GM12892 (cell line): ENCODE data around the gene GTPBP8.

Experiments
- DNase-seq: peaks from one replicate; pipeline ENCODE4 v3.0.0; 2011; ENCODE audit not compliant: insufficient read length
- FAIRE-seq: peaks from 2 replicates; lab custom pipeline; 2011; peaks lifted over from hg19 to GRCh38; lab: Jason Lieb, UNC
- POLR2A ChIP-seq: IDR thresholded peaks from 2 replicates; pipeline ENCODE4 v1.6.1; 2011; ENCODE audit warnings: low read depth, low read length, control low read depth
- POLR2AphosphoS5 ChIP-seq: IDR thresholded peaks from 2 replicates; pipeline ENCODE4 v1.6.1; 2011; ENCODE audit warnings: low read depth, low read length, control low read depth
- TAF1 ChIP-seq: IDR thresholded peaks from 2 replicates; pipeline ENCODE4 v1.6.1; 2011; ENCODE audit warnings: low read depth, mild to moderate bottlenecking, control low read depth, low read length, borderline replicate concordance

GTPBP8 gene

GRCh38 chr3:112974178-112974517 is 16.6 kb upstream of the GTPBP8 start:
- no peak for DNase-seq
- peak; percentile 9 for FAIRE-seq
- TF ChIP-seq POLR2A (no peak), TAF1 (no peak), POLR2AphosphoS5 (no peak)

- FAIRE-seq = peak; percentile 87
- DNase-seq = no peak
- TF ChIP-seq POLR2A (no peak), TAF1 (no peak), POLR2AphosphoS5 (no peak)
Measured at GRCh38 chr3:112974894-112975293, 15.9 kb upstream of the GTPBP8 start, which contains the start of gene CD200R1. Gene CD200R1, minus strand, starts transcription at chr3:112975103. Its CDS starts 246 bp downstream, at chr3:112974857.

- DNase-seq = no peak
- TF ChIP-seq POLR2A = no peak
- TF ChIP-seq TAF1 = no peak
- no peak for TF ChIP-seq POLR2AphosphoS5
- FAIRE-seq = peak; percentile 27
Measured at GRCh38 chr3:112976001-112976400, 14.8 kb upstream of the GTPBP8 start.

GRCh38 chr3:112976953-112977352 is 13.8 kb upstream of the GTPBP8 start:
- no peak for TF ChIP-seq POLR2AphosphoS5
- no peak for TF ChIP-seq TAF1
- TF ChIP-seq POLR2A = no peak
- no peak for FAIRE-seq
- DNase-seq = no peak

GRCh38 chr3:112979244-112979832 is 11.4 kb upstream of the GTPBP8 start:
- FAIRE-seq = peak; percentile 90
- no peak for DNase-seq
- TF ChIP-seq POLR2AphosphoS5 (no peak), POLR2A (no peak), TAF1 (no peak)

- FAIRE-seq (peak; percentile 53), DNase-seq (no peak)
Measured at GRCh38 chr3:112980080-112980479, 10.7 kb upstream of the GTPBP8 start.

GRCh38 chr3:112982710-112983109 is 8.1 kb upstream of the GTPBP8 start:
- TF ChIP-seq TAF1 (no peak), POLR2A (no peak), POLR2AphosphoS5 (no peak)
- DNase-seq (no peak), FAIRE-seq (no peak)

More at GRCh38 chr3:112980080-112980479, 10.7 kb upstream of the GTPBP8 start:
- TF ChIP-seq TAF1 = no peak
- TF ChIP-seq POLR2A = no peak
- no peak for TF ChIP-seq POLR2AphosphoS5

GRCh38 chr3:112984485-112984884 is 6.3 kb upstream of the GTPBP8 start:
- TF ChIP-seq POLR2AphosphoS5 = no peak
- FAIRE-seq (no peak), DNase-seq (no peak)

GRCh38 chr3:112987710-112988334 is 3.0 kb upstream of the GTPBP8 start:
- no peak for FAIRE-seq
- DNase-seq = no peak
- TF ChIP-seq TAF1 = no peak

- no peak for FAIRE-seq
- DNase-seq = no peak
- no peak for TF ChIP-seq TAF1
- no peak for TF ChIP-seq POLR2AphosphoS5
- TF ChIP-seq POLR2A = no peak
Measured at GRCh38 chr3:112995800-112996199, 5.0 kb downstream of the GTPBP8 start.

GRCh38 chr3:113000691-113001090 is 9.9 kb downstream of the GTPBP8 start:
- FAIRE-seq (no peak), DNase-seq (no peak)
- no peak for TF ChIP-seq TAF1
- TF ChIP-seq POLR2AphosphoS5 = no peak
- TF ChIP-seq POLR2A = no peak

GRCh38 chr3:113002037-113002436 is 11.3 kb downstream of the GTPBP8 start:
- FAIRE-seq = no peak
- no peak for DNase-seq
- TF ChIP-seq TAF1 (no peak), POLR2AphosphoS5 (no peak)

GRCh38 chr3:113002679-113003078 is 11.9 kb downstream of the GTPBP8 start:
- FAIRE-seq = no peak
- TF ChIP-seq TAF1 = no peak
- no peak; the same call in 1 of the 2 replicates for TF ChIP-seq POLR2AphosphoS5
- DNase-seq = no peak

GRCh38 chr3:113005611-113006010 is 14.8 kb downstream of the GTPBP8 start:
- DNase-seq = no peak
- no peak for TF ChIP-seq POLR2AphosphoS5
- TF ChIP-seq POLR2A = no peak
- TF ChIP-seq TAF1 = no peak
- FAIRE-seq = peak; percentile 5
